HG03045 (cell line): ENCODE results near the gene PLPP1.
A peak's percentile ranks its signal among the peaks of the same experiment; 100 is the strongest.

Source experiments
- ATAC-seq: cut with Tn5 transposase; IDR thresholded peaks from one replicate; pipeline ENCODE4 v1.9.1; 2021; ENCODE audit warnings: mild to moderate bottlenecking, moderate library complexity; ENCODE audit not compliant: unreplicated experiment

Gene PLPP1

GRCh38 chr5:55451976-55452375 is 82.8 kb downstream of the PLPP1 start:
- no peak for ATAC-seq

GRCh38 chr5:55450050-55450765 is 84.6 kb downstream of the PLPP1 start:
- no peak for ATAC-seq

- ATAC-seq = no peak
These were observed 88.0 kb downstream of the PLPP1 start for GRCh38 chr5:55446640-55447351.

GRCh38 chr5:55445791-55446190 is 89.0 kb downstream of the PLPP1 start:
- no peak for ATAC-seq

- no peak for ATAC-seq
These were observed 92.8 kb downstream of the PLPP1 start for GRCh38 chr5:55441954-55442353.

GRCh38 chr5:55441107-55441771 is 93.5 kb downstream of the PLPP1 start:
- ATAC-seq = no peak

GRCh38 chr5:55440188-55440646 is 94.5 kb downstream of the PLPP1 start:
- ATAC-seq = no peak

- ATAC-seq = no peak
These were observed 95.8 kb downstream of the PLPP1 start for GRCh38 chr5:55438998-55439397.

GRCh38 chr5:55437859-55438206 is 96.9 kb downstream of the PLPP1 start:
- no peak for ATAC-seq

- ATAC-seq = no peak
These were observed 97.3 kb downstream of the PLPP1 start for GRCh38 chr5:55437452-55437851.

- no peak for ATAC-seq
These were observed 102.2 kb downstream of the PLPP1 start for GRCh38 chr5:55432549-55432948.

- ATAC-seq = no peak
These were observed 105.0 kb downstream of the PLPP1 start for GRCh38 chr5:55429613-55430253.

- no peak for ATAC-seq
These were observed 105.5 kb downstream of the PLPP1 start for GRCh38 chr5:55429221-55429612.

GRCh38 chr5:55427157-55427556 is 107.6 kb downstream of the PLPP1 start:
- no peak for ATAC-seq

GRCh38 chr5:55426455-55426854 is 108.3 kb downstream of the PLPP1 start:
- no peak for ATAC-seq

- ATAC-seq = peak; percentile 88
These were observed 113.7 kb downstream of the PLPP1 start for GRCh38 chr5:55421074-55421529.

- no peak for ATAC-seq
These were observed 115.5 kb downstream of the PLPP1 start for GRCh38 chr5:55418994-55419968.

GRCh38 chr5:55416306-55416705 is 118.5 kb downstream of the PLPP1 start:
- no peak for ATAC-seq

- ATAC-seq = no peak
These were observed 119.7 kb downstream of the PLPP1 start for GRCh38 chr5:55415071-55415470.

- no peak for ATAC-seq
These were observed 121.1 kb downstream of the PLPP1 start for GRCh38 chr5:55413644-55414043.
